SJCRH30 (cell line): ENCODE data around the gene JAKMIP3. TPM values are rescaled to one million over a fixed set of nuclear protein-coding genes. Genes with fewer than 3 reads are reported as not detected.

ENCODE experiments used
- DNase-seq, 2 experiments: peaks; one replicate each; pipeline ENCODE4 v3.0.0-alpha.2; 2015 to 2020
- H3K27ac ChIP-seq: fragments of 250-450 bp; sonication (Bioruptor Pico); 2 replicates; pipeline ENCODE4 v1.5.1; 2020; ENCODE audit warnings: mild to moderate bottlenecking, moderate library complexity
- H3K27me3 ChIP-seq: fragments of 250-450 bp; sonication (Bioruptor Pico); 2 replicates; pipeline ENCODE4 v1.5.1; 2020; ENCODE audit warnings: mild to moderate bottlenecking, moderate library complexity
- H3K36me3 ChIP-seq: fragments of 250-450 bp; sonication (Bioruptor Pico); 2 replicates; pipeline ENCODE4 v1.5.1; 2020; ENCODE audit warnings: mild to moderate bottlenecking, moderate library complexity
- H3K4me1 ChIP-seq: fragments of 250-450 bp; sonication (Bioruptor Pico); 2 replicates; pipeline ENCODE4 v1.5.1; 2020; ENCODE audit warnings: mild to moderate bottlenecking, moderate library complexity
- H3K4me3 ChIP-seq: fragments of 250-450 bp; sonication (Bioruptor Pico); 2 replicates; pipeline ENCODE4 v1.5.1; 2020; ENCODE audit warnings: mild to moderate bottlenecking, moderate library complexity
- H3K9me3 ChIP-seq: fragments of 250-450 bp; sonication (Bioruptor Pico); replicated peaks from 2 replicates; pipeline ENCODE4 v1.5.1; 2020; ENCODE audit warnings: mild to moderate bottlenecking, moderate library complexity
- total RNA-seq: library from RNA; depleted of rRNA; stranded (reverse); fragments of >200 nt; shearing (Covaris generic); gene quantifications from 2 replicates; pipeline ENCODE4 v1.2.3, GENCODE V29; 2014

The JAKMIP3 gene
- total RNA-seq, 1 experiment from 2014 or later = not detected

GRCh38 chr10:132055616-132056015 lies 10.1 kb upstream of the JAKMIP3 start:
- H3K36me3 ChIP-seq = no peaks in the 10 kb centered on the region
- H3K4me3 ChIP-seq = no peak overlapping the region
- no peak overlapping the region for H3K27ac ChIP-seq
- no peaks in the 10 kb centered on the region for H3K4me1 ChIP-seq
- no peaks in the 10 kb centered on the region; the same call in 1 of the 2 replicates for H3K9me3 ChIP-seq
- DNase-seq = no peak
- H3K27me3 ChIP-seq = no peaks in the 10 kb centered on the region

GRCh38 chr10:132056663-132057062 lies 9.1 kb upstream of the JAKMIP3 start:
- Histone ChIP-seq H3K9me3 (no peaks in the 10 kb centered on the region; the same call in 1 of the 2 replicates), H3K4me3 (no peak overlapping the region), H3K36me3 (no peaks in the 10 kb centered on the region), H3K27me3 (no peaks in the 10 kb centered on the region), H3K27ac (no peak overlapping the region), H3K4me1 (no peaks in the 10 kb centered on the region)
- no peak for DNase-seq

- Histone ChIP-seq H3K9me3 (no peaks in the 10 kb centered on the region; the same call in 1 of the 2 replicates), H3K4me1 (no peaks in the 10 kb centered on the region), H3K27ac (no peak overlapping the region), H3K4me3 (no peak overlapping the region), H3K36me3 (no peaks in the 10 kb centered on the region), H3K27me3 (no peaks in the 10 kb centered on the region)
- no peak for DNase-seq
Observed at GRCh38 chr10:132057191-132057681, 8.5 kb upstream of the JAKMIP3 start.

- no peak for DNase-seq
- H3K4me3 ChIP-seq = no peak overlapping the region
- no peaks in the 10 kb centered on the region for H3K9me3 ChIP-seq
- no peak overlapping the region for H3K27ac ChIP-seq
- no peaks in the 10 kb centered on the region for H3K36me3 ChIP-seq
- H3K27me3 ChIP-seq = no peaks in the 10 kb centered on the region
- no peaks in the 10 kb centered on the region for H3K4me1 ChIP-seq
Observed at GRCh38 chr10:132058111-132058745, 7.5 kb upstream of the JAKMIP3 start.

- Histone ChIP-seq H3K4me3 (no peak overlapping the region), H3K27ac (no peak overlapping the region), H3K36me3 (no peaks in the 10 kb centered on the region), H3K9me3 (no peaks in the 10 kb centered on the region), H3K27me3 (no peaks in the 10 kb centered on the region), H3K4me1 (no peaks in the 10 kb centered on the region)
- no peak for DNase-seq
Observed at GRCh38 chr10:132058793-132059759, 6.7 kb upstream of the JAKMIP3 start.

- no peaks in the 10 kb centered on the region for H3K36me3 ChIP-seq
- no peaks in the 10 kb centered on the region for H3K4me1 ChIP-seq
- no peaks in the 10 kb centered on the region for H3K9me3 ChIP-seq
- no peak overlapping the region for H3K4me3 ChIP-seq
- no peak overlapping the region for H3K27ac ChIP-seq
- H3K27me3 ChIP-seq = no peaks in the 10 kb centered on the region
- no peak for DNase-seq
Observed at GRCh38 chr10:132059760-132060508, 5.8 kb upstream of the JAKMIP3 start.

- H3K36me3 ChIP-seq = no peaks in the 10 kb centered on the region
- no peak for DNase-seq
Observed at GRCh38 chr10:132061030-132061429, 4.7 kb upstream of the JAKMIP3 start.

GRCh38 chr10:132061465-132061864 lies 4.3 kb upstream of the JAKMIP3 start:
- Histone ChIP-seq H3K27me3 (no peaks in the 10 kb centered on the region), H3K9me3 (no peaks in the 10 kb centered on the region), H3K36me3 (no peaks in the 10 kb centered on the region), H3K27ac (no peak overlapping the region), H3K4me3 (no peak overlapping the region), H3K4me1 (no peaks in the 10 kb centered on the region)
- no peak for DNase-seq

More at GRCh38 chr10:132061030-132061429, 4.7 kb upstream of the JAKMIP3 start:
- Histone ChIP-seq H3K4me3 (no peak overlapping the region), H3K27me3 (no peaks in the 10 kb centered on the region), H3K9me3 (no peaks in the 10 kb centered on the region), H3K4me1 (no peaks in the 10 kb centered on the region), H3K27ac (no peak overlapping the region)

GRCh38 chr10:132062116-132062515 lies 3.6 kb upstream of the JAKMIP3 start:
- H3K27me3 ChIP-seq = no peaks in the 10 kb centered on the region
- DNase-seq = no peak
- H3K36me3 ChIP-seq = no peaks in the 10 kb centered on the region
- no peak overlapping the region for H3K4me3 ChIP-seq
- no peaks in the 10 kb centered on the region for H3K9me3 ChIP-seq
- H3K27ac ChIP-seq = no peak overlapping the region
- H3K4me1 ChIP-seq = no peaks in the 10 kb centered on the region

GRCh38 chr10:132062641-132063390 lies 2.9 kb upstream of the JAKMIP3 start:
- Histone ChIP-seq H3K4me1 (no peaks in the 10 kb centered on the region), H3K36me3 (no peaks in the 10 kb centered on the region), H3K27ac (no peak overlapping the region), H3K9me3 (no peaks in the 10 kb centered on the region), H3K4me3 (no peak overlapping the region), H3K27me3 (no peaks in the 10 kb centered on the region)
- DNase-seq = no peak

- Histone ChIP-seq H3K36me3 (no peaks in the 10 kb centered on the region), H3K9me3 (no peaks in the 10 kb centered on the region), H3K27ac (no peak overlapping the region), H3K27me3 (no peaks in the 10 kb centered on the region), H3K4me1 (no peaks in the 10 kb centered on the region), H3K4me3 (no peak overlapping the region)
- no peak for DNase-seq
Observed at GRCh38 chr10:132063432-132063831, 2.3 kb upstream of the JAKMIP3 start.

- no peak overlapping the region for H3K4me3 ChIP-seq
- DNase-seq = no peak
- H3K27ac ChIP-seq = no peak overlapping the region
- no peaks in the 10 kb centered on the region for H3K27me3 ChIP-seq
- no peaks in the 10 kb centered on the region for H3K4me1 ChIP-seq
- H3K9me3 ChIP-seq = no peaks in the 10 kb centered on the region
- no peaks in the 10 kb centered on the region for H3K36me3 ChIP-seq
Observed at GRCh38 chr10:132064082-132064755, 1.5 kb upstream of the JAKMIP3 start.

GRCh38 chr10:132064771-132065437 lies 842 bp upstream of the JAKMIP3 start:
- DNase-seq = no peak
- H3K9me3 ChIP-seq = no peaks in the 10 kb centered on the region
- no peaks in the 10 kb centered on the region for H3K36me3 ChIP-seq
- no peaks in the 10 kb centered on the region for H3K4me1 ChIP-seq
- H3K27ac ChIP-seq = no peak overlapping the region
- no peak overlapping the region for H3K4me3 ChIP-seq
- no peaks in the 10 kb centered on the region for H3K27me3 ChIP-seq
